Pancreas (tissue), 10 donors: Measurements from ENCODE around the gene HSPD1. TPM values are rescaled to one million over a fixed set of nuclear protein-coding genes. Genes with fewer than 3 reads are reported as not detected.

ENCODE experiments used
- ATAC-seq, 4 donors: fragments of 200-7000 bp; cut with Tn5 transposase; one replicate each; pipeline versions ENCODE4 v1.8.0 to v1.9.1; 2020; ENCODE audit warnings: mild to moderate bottlenecking in 4 of 4, moderate library complexity in 4 of 4
- DNase-seq, 6 donors: peaks; one replicate each; pipeline ENCODE4 v3.0.0-alpha.2; 2020
- FAIRE-seq: peaks from 2 replicates; lab custom pipeline; 2012; peaks lifted over from hg19 to GRCh38; lab: Jason Lieb, UNC
- H3K27ac ChIP-seq, 4 donors: fragments of 200-600 bp; sonication (generic); 1 replicate in 3 of 4; 2 replicates in 1 of 4; pipeline versions ENCODE4 v1.5.0 to v1.8.0; 2020
- H3K27me3 ChIP-seq, 4 donors: fragments of 200-600 bp; one replicate each; pipeline ENCODE4 v1.8.0; 2021
- H3K36me3 ChIP-seq, 3 donors: fragments of 200-600 bp; sonication (generic) in 1 of 3; one replicate each; pipeline versions ENCODE4 v1.5.0 to v1.8.0; 2020 to 2021
- H3K4me1 ChIP-seq, 3 donors: fragments of 200-600 bp; one replicate each; pipeline ENCODE4 v1.8.0; 2021
- H3K4me3 ChIP-seq, 4 donors: fragments of 200-600 bp; sonication (generic) in 2 of 4; one replicate each; pipeline versions ENCODE4 v1.5.0 to v1.8.0; 2020 to 2021
- H3K9me3 ChIP-seq, 4 donors: fragments of 200-600 bp; one replicate each; pipeline ENCODE4 v1.8.0; 2021
- CTCF ChIP-seq, 4 donors: fragments of 200-600 bp; sonication (generic) in 3 of 4; IDR thresholded peaks; one replicate each; pipeline versions ENCODE4 v1.5.0 to v1.8.0; 2021; ENCODE audit warnings: antibody characterized with exemption in 4 of 4
- WGBS, 2 donors: extraction: QIAGEN DNeasy Blood & Tissue Kit; methylation state at CpG; one replicate each; pipeline ENCODE4 v1.1.7; 2013; 5-methylcytosine and 5-hydroxymethylcytosine counted together
- intact Hi-C, 3 donors: fragments of 100-400 bp; cut with DNase I; formaldehyde crosslinking; loops; one replicate each; pipeline versions ENCODE4 v1.11.1 to v1.14.2; 2022
- polyA plus RNA-seq, 2 donors: library from polyadenylated mRNA; stranded (reverse); fragments of 200-250 nt; gene quantifications; one replicate each; pipeline ENCODE4 v1.2.3, GENCODE V29; 2013
- total RNA-seq, 6 donors: library from RNA; stranded (reverse); fragmentation: NEBNext Ultra II Directional in 4 of 6; extraction: Animal tissue kit (Norgen Biotek cat#: 25700) in 4 of 6; gene quantifications; one replicate each; pipeline versions ENCODE4 v1.2.1 to v1.2.4, GENCODE V29; 2021 to 2023
- donor health status: healthy with polysubstance abuse.
- donor health status: DM: no; HTN: no; CAD: no; lungs with moderate emphysema.
- donor health status: DM: no; HTN: no; CAD: no.
- donor health status: control.
- donor health status: control.
- donor health status: Bipolar disorder and iron deficiency.
- donor health status: DM: yes; HTN: yes; CAD: no.
- donor health status: DM: no; HTN: no; CAD: no.
- donor health status: DM: no; HTN: no; CAD: no.
- donor health status: DM: yes; HTN: yes; CAD: no.

HSPD1 gene
- total and polyA plus RNA-seq, 8 donors: 94.8 to 181 (median 137) TPM

- Histone ChIP-seq H3K27ac (no peak overlapping the region), H3K36me3 (peaks cover 0 to 15% (median 0%) of the 10 kb centered on the region in 3 donors), H3K9me3 (no peaks in the 10 kb centered on the region), H3K27me3 (no peaks in the 10 kb centered on the region), H3K4me1 (peaks cover 9 to 20% (median 12%) of the 10 kb centered on the region in 3 donors), H3K4me3 (no peak overlapping the region)
- no peak for FAIRE-seq
- no peak for ATAC-seq
- no peak for DNase-seq
- 92 to 96% methylated on average over 2 of the region's 2 CpGs for WGBS, 2 donors
- TF ChIP-seq CTCF (IDR thresholded peaks at IDR 0.05): no peak
- intact Hi-C loops: no loop called here
Observed at GRCh38 chr2:197504000-197504399, 4.4 kb upstream of the HSPD1 start.

DNA sequence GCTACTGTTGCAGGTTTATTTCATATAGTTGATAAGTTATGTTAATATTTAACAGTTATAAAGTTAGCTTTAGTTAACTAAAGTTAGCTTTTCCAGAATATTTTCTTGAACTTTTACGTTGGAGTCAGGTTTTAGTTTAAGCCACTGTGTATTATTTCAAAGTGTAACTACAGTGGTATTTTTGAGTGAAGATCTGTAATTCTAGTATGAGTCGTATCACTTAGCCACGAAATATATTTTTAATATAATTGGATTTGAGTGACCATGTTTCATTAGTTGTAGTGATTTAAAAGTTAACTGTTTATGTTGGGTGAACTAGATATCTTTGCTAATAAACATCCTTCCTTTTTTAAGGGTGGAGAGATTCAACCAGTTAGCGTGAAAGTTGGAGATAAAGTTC lies 3.0 kb upstream of the HSPD1 start:
- peak overlapping the region in 1 of 4 donors; percentile 80 for H3K4me3 ChIP-seq
- intact Hi-C loops: no loop called here

DNA sequence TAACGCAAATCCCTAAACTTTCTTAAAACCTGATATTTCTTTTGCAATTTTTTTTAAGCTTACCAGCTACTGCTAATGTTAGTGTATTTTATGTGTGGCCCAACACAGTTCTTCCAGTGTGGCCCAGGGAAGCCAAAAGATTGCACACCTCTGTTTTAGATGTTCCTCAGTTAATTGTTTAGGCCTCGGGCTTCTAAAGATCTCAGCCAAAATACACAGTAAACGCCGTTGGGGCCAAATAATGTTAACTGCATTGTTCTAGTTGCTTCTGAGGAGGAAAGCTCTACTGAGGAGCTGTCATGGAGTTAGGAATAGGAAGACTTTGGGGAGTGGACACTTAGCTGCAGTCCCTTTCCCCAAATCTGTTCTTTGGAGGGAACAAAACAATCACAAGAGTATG lies 2.6 kb upstream of the HSPD1 start:
- no peaks in the 10 kb centered on the region for H3K27me3 ChIP-seq
- peak overlapping the region in 2 of 4 donors; percentile 69 to 80 for H3K4me3 ChIP-seq
- H3K4me1 ChIP-seq: peaks cover 21 to 34% (median 23%) of the 10 kb centered on the region in 3 donors
- no peak for FAIRE-seq
- H3K36me3 ChIP-seq: peaks cover 0 to 15% (median 0%) of the 10 kb centered on the region in 3 donors
- intact Hi-C loops: no loop called here
- H3K27ac ChIP-seq: peak overlapping the region in 2 of 4 donors; percentile 100
- no peaks in the 10 kb centered on the region for H3K9me3 ChIP-seq
- no peak for ATAC-seq
- TF ChIP-seq CTCF (IDR thresholded peaks at IDR 0.05): no peak
- WGBS, 2 donors: 19 to 20% methylated on average over 4 of the region's 4 CpGs
- peak in 1 of 6 donors; percentile 30 for DNase-seq

More for the DNA sequence above, 3.0 kb upstream of the HSPD1 start:
- no peaks in the 10 kb centered on the region for H3K9me3 ChIP-seq
- 29 to 33% methylated on average over 4 of the region's 4 CpGs for WGBS, 2 donors
- DNase-seq: no peak
- H3K27me3 ChIP-seq: no peaks in the 10 kb centered on the region
- peaks cover 0 to 15% (median 0%) of the 10 kb centered on the region in 3 donors for H3K36me3 ChIP-seq
- TF ChIP-seq CTCF (IDR thresholded peaks at IDR 0.05): no peak
- H3K4me1 ChIP-seq: peaks cover 16 to 29% (median 20%) of the 10 kb centered on the region in 3 donors
- no peak for ATAC-seq
- peak overlapping the region in 2 of 4 donors; percentile 100 for H3K27ac ChIP-seq
- FAIRE-seq: no peak

DNA sequence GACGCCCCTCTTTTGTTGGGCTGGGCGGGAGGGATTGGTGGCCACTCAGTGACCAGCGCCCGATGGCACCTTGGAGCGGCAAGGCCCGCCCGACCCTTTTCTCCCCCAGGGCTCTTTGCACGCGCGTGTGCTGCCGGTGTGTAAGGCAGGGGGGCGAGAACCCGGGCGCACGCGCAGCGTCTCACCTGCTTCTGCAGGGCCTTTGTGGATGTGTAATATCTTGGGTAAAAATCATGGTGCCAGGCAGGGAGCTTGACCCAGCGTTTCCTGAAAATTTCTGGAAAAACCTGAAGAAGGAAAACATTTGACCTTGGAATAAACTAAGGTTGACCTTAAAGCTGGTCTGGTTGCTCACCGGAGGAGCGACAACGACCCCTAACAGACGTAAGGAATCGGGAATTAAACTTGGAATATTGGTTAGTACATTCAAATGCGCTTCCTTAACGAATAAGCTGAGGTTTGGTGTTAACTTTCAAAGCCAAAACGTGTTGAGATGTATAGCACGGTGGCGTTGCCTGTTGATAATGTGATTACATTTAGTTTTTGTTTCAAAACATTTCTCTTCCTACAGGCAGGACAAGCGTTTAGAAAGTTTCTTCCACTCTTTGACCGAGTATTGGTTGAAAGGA lies 977 bp upstream of the HSPD1 start:
- H3K27ac ChIP-seq: peak overlapping the region; percentile 86 to 100 (median 97)
- peak; percentile 4 to 10 (median 6) for ATAC-seq
- WGBS, 2 donors: 0% methylated on average over 27 to 30 of the region's 30 CpGs
- H3K36me3 ChIP-seq: peaks cover 0 to 23% (median 0%) of the 10 kb centered on the region in 3 donors
- DNase-seq: no peak
- intact Hi-C loops: no loop called here
- no peaks in the 10 kb centered on the region for H3K27me3 ChIP-seq
- H3K4me3 ChIP-seq: peak overlapping the region; percentile 45 to 80 (median 63)
- no peaks in the 10 kb centered on the region for H3K9me3 ChIP-seq
- TF ChIP-seq CTCF (IDR thresholded peaks at IDR 0.05): no peak
- FAIRE-seq: no peak
- H3K4me1 ChIP-seq: peaks cover 25 to 47% (median 38%) of the 10 kb centered on the region in 3 donors
